H1 (cell line): ENCODE data around the gene SIM2. TPM values are rescaled to one million over a fixed set of nuclear protein-coding genes. Genes with fewer than 3 reads are reported as not detected.
A peak's percentile ranks its signal among the peaks of the same experiment; 100 is the strongest.

ENCODE experiments used
- CTCF ChIA-PET: fragments of 300-600 bp; sonication (Branson Sonifier 250); formaldehyde crosslinking; loops from one replicate; lab custom pipeline; 2021; ENCODE audit not compliant: partially characterized antibody; lab: Charles Lee
- POLR2A ChIA-PET: fragments of 300-600 bp; sonication (Branson Sonifier 250); formaldehyde crosslinking; loops from one replicate; lab custom pipeline; 2021; ENCODE audit warnings: inconsistent platforms; ENCODE audit not compliant: partially characterized antibody; lab: Charles Lee
- DNase-seq, 2 experiments: peaks; one replicate each; pipeline versions ENCODE4 v3.0.0 to v3.0.0-alpha.2; 2010 to 2022; ENCODE audit warnings: low spot score in 2 of 2, low read depth in 1 of 2, mixed read lengths in 1 of 2
- FAIRE-seq: peaks from 2 replicates; lab custom pipeline; 2011; peaks lifted over from hg19 to GRCh38; lab: Jason Lieb, UNC
- H2AFZ ChIP-seq: 2 replicates; pipeline ENCODE4 v1.8.1; 2012; ENCODE audit warnings: low read length, inconsistent platforms
- H2AK5ac ChIP-seq: 2 replicates; pipeline ENCODE4 v1.6.1; 2013; ENCODE audit warnings: low read depth, low read length
- H2BK120ac ChIP-seq: replicated peaks from 2 replicates; pipeline ENCODE3; 2013; ENCODE audit warnings: low read depth, low read length, inconsistent platforms
- H2BK12ac ChIP-seq: 2 replicates; pipeline ENCODE4 v1.6.1; 2013; ENCODE audit warnings: low read depth, low read length
- H2BK15ac ChIP-seq: 2 replicates; pipeline ENCODE4 v1.6.1; 2013; ENCODE audit warnings: low read length
- H2BK20ac ChIP-seq: 2 replicates; pipeline ENCODE4 v1.6.1; 2013; ENCODE audit warnings: low read length
- H2BK5ac ChIP-seq: 2 replicates; pipeline ENCODE4 v1.6.1; 2013; ENCODE audit warnings: low read depth, low read length
- H3K14ac ChIP-seq: 2 replicates; pipeline ENCODE4 v1.6.1; 2013; ENCODE audit warnings: inconsistent platforms; ENCODE audit not compliant: insufficient read length
- H3K18ac ChIP-seq: 2 replicates; pipeline ENCODE4 v1.6.1; 2013; ENCODE audit warnings: low read length; ENCODE audit errors: extremely low read depth
- H3K23ac ChIP-seq: 2 replicates; pipeline ENCODE4 v1.6.1; 2013; ENCODE audit warnings: inconsistent platforms; ENCODE audit not compliant: insufficient read length
- H3K23me2 ChIP-seq: 2 replicates; pipeline ENCODE4 v1.6.1; 2013; ENCODE audit warnings: low read depth, low read length
- H3K27ac ChIP-seq: 2 replicates; pipeline ENCODE4 v1.6.1; 2011; ENCODE audit warnings: low read depth, low read length, inconsistent platforms
- H3K27me3 ChIP-seq, 4 experiments: replicated peaks in 1 of 4; 1 replicate in 1 of 4; 2 replicates in 3 of 4; pipeline versions ENCODE4 v1.6.1 to v1.8.1; 2011 to 2013; ENCODE audit warnings: low read length in 3 of 4, mild to moderate bottlenecking in 3 of 4, inconsistent platforms in 2 of 4, mixed read lengths in 2 of 4, moderate library complexity in 1 of 4; ENCODE audit not compliant: control insufficient read depth in 3 of 4, insufficient read depth in 3 of 4; ENCODE audit errors: extremely low read depth in 1 of 4
- H3K36me3 ChIP-seq, 4 experiments: 2 replicates each; pipeline versions ENCODE4 v1.6.1 to v1.8.1; 2011 to 2013; ENCODE audit warnings: mild to moderate bottlenecking in 4 of 4, low read length in 3 of 4, moderate library complexity in 2 of 4, control low read depth in 1 of 4, inconsistent platforms in 1 of 4; ENCODE audit not compliant: insufficient read depth in 4 of 4, control insufficient read depth in 2 of 4
- H3K4ac ChIP-seq: replicated peaks from 2 replicates; pipeline ENCODE3; 2013; ENCODE audit warnings: low read length, low read depth, mixed read lengths, inconsistent platforms; ENCODE audit not compliant: insufficient read length
- H3K4me1 ChIP-seq, 4 experiments: replicated peaks in 1 of 4; 1 replicate in 1 of 4; 2 replicates in 3 of 4; pipeline versions ENCODE4 v1.6.1 to v1.8.1; 2011 to 2013; ENCODE audit warnings: low read length in 3 of 4, inconsistent platforms in 2 of 4, mixed read lengths in 1 of 4; ENCODE audit not compliant: insufficient read depth in 4 of 4, control insufficient read depth in 3 of 4
- H3K4me2 ChIP-seq, 2 experiments: 2 replicates each; pipeline versions ENCODE4 v1.6.1 to v1.8.1; 2011 to 2013; ENCODE audit warnings: low read depth in 2 of 2, low read length in 2 of 2, control low read depth in 1 of 2, inconsistent platforms in 1 of 2, mild to moderate bottlenecking in 1 of 2; ENCODE audit not compliant: insufficient read depth in 1 of 2
- H3K4me3 ChIP-seq, 4 experiments: fragments of 200-600, 300-600 bp in 1 of 4; sonication (generic), shearing (Covaris generic), sonication (Bioruptor Twin) in 1 of 4; 2 replicates each; pipeline versions ENCODE4 v1.5.1 to v1.8.1; 2011 to 2016; ENCODE audit warnings: low read length in 4 of 4, low read depth in 3 of 4, control low read depth in 2 of 4, inconsistent platforms in 2 of 4, mild to moderate bottlenecking in 2 of 4, mixed read lengths in 1 of 4, moderate library complexity in 1 of 4; ENCODE audit not compliant: insufficient read depth in 2 of 4; ENCODE audit errors: extremely low read depth in 1 of 4
- H3K56ac ChIP-seq: replicated peaks from 2 replicates; pipeline ENCODE3; 2013; ENCODE audit warnings: low read depth, mild to moderate bottlenecking, mixed read lengths, low read length, inconsistent platforms; ENCODE audit not compliant: insufficient read length
- H3K79me1 ChIP-seq: 2 replicates; pipeline ENCODE4 v1.6.1; 2013; ENCODE audit warnings: low read depth, low read length, control low read depth
- H3K79me2 ChIP-seq, 2 experiments: 2 replicates each; pipeline versions ENCODE4 v1.6.1 to v1.8.1; 2012 to 2013; ENCODE audit warnings: low read length in 2 of 2, mild to moderate bottlenecking in 2 of 2, inconsistent platforms in 1 of 2; ENCODE audit not compliant: insufficient read depth in 2 of 2, control insufficient read depth in 1 of 2
- H3K9ac ChIP-seq, 4 experiments: replicated peaks in 1 of 4; 1 replicate in 1 of 4; 2 replicates in 3 of 4; pipeline versions ENCODE4 v1.6.1 to v1.8.1; 2011 to 2013; ENCODE audit warnings: low read depth in 3 of 4, low read length in 3 of 4, control low read depth in 2 of 4, mild to moderate bottlenecking in 2 of 4, moderate library complexity in 2 of 4, inconsistent platforms in 1 of 4; ENCODE audit errors: extremely low read depth in 1 of 4
- H3K9me3 ChIP-seq, 2 experiments: 2 replicates each; pipeline versions ENCODE4 v1.6.1 to v1.8.1; 2012 to 2013; ENCODE audit warnings: mild to moderate bottlenecking in 2 of 2, moderate library complexity in 2 of 2, control low read depth in 1 of 2, inconsistent platforms in 1 of 2, low read depth in 1 of 2, low read length in 1 of 2, mixed read lengths in 1 of 2; ENCODE audit not compliant: insufficient read depth in 2 of 2
- H4K20me1 ChIP-seq, 2 experiments: replicated peaks in 1 of 2; 2 replicates each; pipeline versions ENCODE3 to v1.8.1; 2011 to 2013; ENCODE audit warnings: inconsistent platforms in 2 of 2, low read length in 2 of 2, mild to moderate bottlenecking in 1 of 2; ENCODE audit not compliant: insufficient read depth in 2 of 2, control insufficient read depth in 1 of 2
- H4K5ac ChIP-seq: 2 replicates; pipeline ENCODE4 v1.6.1; 2013; ENCODE audit warnings: low read length, low read depth, mixed read lengths, inconsistent platforms; ENCODE audit not compliant: insufficient read length
- H4K8ac ChIP-seq: 2 replicates; pipeline ENCODE4 v1.8.0; 2013; ENCODE audit warnings: mild to moderate bottlenecking, moderate library complexity, low read length, inconsistent platforms; ENCODE audit not compliant: insufficient read depth; ENCODE audit errors: extremely low read depth
- H4K91ac ChIP-seq: replicated peaks from 2 replicates; pipeline ENCODE3; 2013; ENCODE audit warnings: low read length, mixed read lengths, inconsistent platforms; ENCODE audit not compliant: insufficient read length
- KDM4A ChIP-seq: IDR thresholded peaks from one replicate; pipeline ENCODE4 v1.7.1; 2012; ENCODE audit warnings: low read depth, mild to moderate bottlenecking, moderate library complexity, low read length, inconsistent platforms; ENCODE audit not compliant: severe bottlenecking
- MAFK ChIP-seq: IDR thresholded peaks from 2 replicates; pipeline ENCODE4 v1.6.1; 2012; ENCODE audit warnings: low read depth, mild to moderate bottlenecking, improper control_type of control experiment, low read length
- RNF2 ChIP-seq: fragments of 200-900, 300-1000 bp; sonication (generic); IDR thresholded peaks from 2 replicates; pipeline ENCODE4 v1.7.1; 2016; ENCODE audit warnings: borderline replicate concordance, low read depth, mild to moderate bottlenecking, antibody characterized with exemption, low read length; ENCODE audit not compliant: poor library complexity, severe bottlenecking; ENCODE audit errors: missing control alignments
- SUZ12 ChIP-seq: fragments of 200-600 bp; sonication (generic); IDR thresholded peaks from 2 replicates; pipeline ENCODE4 v1.6.1; 2012; ENCODE audit warnings: mild to moderate bottlenecking, inconsistent platforms, low read length, moderate library complexity, mixed read lengths
- WGBS, 2 experiments: shearing (Covaris generic) in 1 of 2; methylation state at CpG; one replicate each; pipeline versions ENCODE4 v1.1.6 to v1.1.7; 2013 to 2015; ENCODE audit warnings: low lambda C conversion rate in 2 of 2, mixed read lengths in 2 of 2, inconsistent platforms in 1 of 2, low coverage in 1 of 2, missing lambda C conversion rate in 1 of 2; ENCODE audit not compliant: insufficient replicate concordance in 2 of 2, insufficient coverage in 1 of 2, insufficient read length in 1 of 2; ENCODE audit errors: extremely low coverage in 1 of 2, missing lambda C conversion rate in 1 of 2; 5-methylcytosine and 5-hydroxymethylcytosine counted together
- polyA plus RNA-seq, 7 experiments: library from polyadenylated mRNA; depleted of rRNA in 3 of 7; stranded (reverse) in 5 of 7; unstranded in 2 of 7; fragments of >200 nt in 5 of 7; fragments of 200-250 nt in 2 of 7; gene quantifications; 1 replicate in 5 of 7; 2 replicates in 1 of 7; 4 replicates in 1 of 7; pipeline versions ENCODE4 v1.2.1 to v1.2.3, GENCODE V29; 2011 to 2013; ENCODE audit warnings: missing spikeins in 2 of 7, mixed read lengths in 2 of 7
- total RNA-seq: library from RNA; stranded (reverse); fragmentation: NEBNext Ultra II Directional; extraction: Animal tissue kit (Norgen Biotek cat#: 25700); gene quantifications from 2 replicates; pipeline ENCODE4 v1.2.1, GENCODE V29; 2021
- TF ChIP-seq, protein P1 (sequence below), 3 experiments: IDR thresholded peaks; 1 replicate in 2 of 3; 2 replicates in 1 of 3; pipeline versions ENCODE4 v1.5.1 to v1.6.1; 2011; ENCODE audit warnings: low read length in 3 of 3, mild to moderate bottlenecking in 3 of 3, inconsistent platforms in 2 of 3, low read depth in 1 of 3, moderate library complexity in 1 of 3; ENCODE audit not compliant: insufficient read depth in 1 of 3; ENCODE audit errors: control extremely low read depth in 1 of 3
- TF ChIP-seq, protein P2 (sequence below): IDR thresholded peaks from 2 replicates; pipeline ENCODE4 v1.6.1; 2012; ENCODE audit warnings: inconsistent platforms
- TF ChIP-seq, protein P3 (sequence below): IDR thresholded peaks from 2 replicates; pipeline ENCODE4 v1.6.1; 2011; ENCODE audit warnings: low read length, improper control_type of control experiment

The SIM2 gene
- total and polyA plus RNA-seq, 2 of the 8 experiments (the other 6 are each of a cell fraction or from before 2014, with no cell fraction given) = 0.05 to 0.26 TPM

DNA sequence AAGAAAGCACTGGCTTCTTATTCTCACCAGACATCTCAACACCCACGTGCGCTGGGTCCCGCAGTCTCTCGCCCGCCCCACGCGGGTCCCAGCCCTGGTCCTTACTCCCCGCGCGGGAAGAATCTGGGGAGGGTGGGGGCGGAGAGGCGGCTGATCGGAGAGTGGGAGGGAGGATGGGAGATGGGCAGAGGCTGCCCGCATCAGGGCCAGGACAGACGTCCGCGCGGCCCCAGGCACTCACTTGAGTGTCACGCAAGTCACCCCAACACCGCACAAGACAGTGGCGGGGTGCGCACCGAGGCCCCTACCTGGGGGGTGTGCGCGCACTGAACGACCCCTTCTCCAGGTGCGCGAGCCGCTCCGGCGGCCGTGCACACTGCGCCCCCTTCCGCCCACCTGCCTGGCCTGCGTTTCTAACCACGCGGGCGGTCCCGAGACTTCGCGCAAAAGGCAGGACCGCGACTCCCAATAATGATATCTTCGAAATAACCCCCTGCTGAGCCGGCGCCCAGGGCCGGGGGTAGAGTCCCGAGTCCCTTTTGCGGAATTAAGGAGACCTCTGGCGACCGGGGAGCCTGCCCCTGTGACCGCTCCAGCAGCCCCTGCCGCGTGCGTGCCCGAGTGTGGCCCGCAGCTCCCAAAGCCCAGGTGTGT is 6.0 kb upstream of the SIM2 start:
- Histone ChIP-seq H2BK12ac (no peak overlapping the region), H3K56ac (no peak overlapping the region), H3K4me2 (peak overlapping the region; percentile 55 to 66), H2BK20ac (no peak overlapping the region), H4K5ac (no peak overlapping the region), H3K18ac (no peak overlapping the region; the same call in 1 of the 2 replicates), H2BK120ac (no peak overlapping the region), H4K20me1 (peaks cover 20 to 28% of the 10 kb centered on the region in 2 experiments), H3K23me2 (no peaks in the 10 kb centered on the region; the same call in 1 of the 2 replicates), H2AFZ (no peak overlapping the region), H3K4me1 (peaks cover 5 to 32% (median 20%) of the 10 kb centered on the region in 4 experiments), H3K27me3 (peaks cover 85 to 89% (median 88%) of the 10 kb centered on the region in 4 experiments), H3K27ac (no peak overlapping the region), H3K4ac (no peak overlapping the region), H3K14ac (no peak overlapping the region), H2AK5ac (no peak overlapping the region), H3K4me3 (peak overlapping the region in 1 of 4 experiments; percentile 54; a peak in 3 of 8 replicates), H4K91ac (no peak overlapping the region), H3K36me3 (no peaks in the 10 kb centered on the region), H2BK5ac (no peak overlapping the region), H3K23ac (no peak overlapping the region), H3K79me2 (no peaks in the 10 kb centered on the region), H2BK15ac (no peak overlapping the region), H3K79me1 (no peaks in the 10 kb centered on the region), H3K9ac (no peak overlapping the region), H4K8ac (no peak overlapping the region), H3K9me3 (no peaks in the 10 kb centered on the region)
- FAIRE-seq = no peak
- 1% methylated on average over 44 of the region's 57 CpGs; no CpG with 5 or more reads in 1 of the 2 experiments for WGBS, 2 experiments
- ChIA-PET CTCF (interaction anchor here (0.5 to 3.3 kb wide), 27 partner anchors 8 to 273 kb away, joined by 3 to 19 read pairs (median 4); no protein-coding TSS in a partner anchor), POLR2A (interaction anchor here (1.4 to 2.5 kb wide), 3 partner anchors 9 to 18 kb away, joined by 3 to 12 read pairs (median 11); no protein-coding TSS in a partner anchor)
- peak in 1 of 2 experiments; percentile 83 for DNase-seq
- TF ChIP-seq SUZ12 = peak; percentile 10; the same call in 1 of the 2 replicates
- TF ChIP-seq, protein P1, sequence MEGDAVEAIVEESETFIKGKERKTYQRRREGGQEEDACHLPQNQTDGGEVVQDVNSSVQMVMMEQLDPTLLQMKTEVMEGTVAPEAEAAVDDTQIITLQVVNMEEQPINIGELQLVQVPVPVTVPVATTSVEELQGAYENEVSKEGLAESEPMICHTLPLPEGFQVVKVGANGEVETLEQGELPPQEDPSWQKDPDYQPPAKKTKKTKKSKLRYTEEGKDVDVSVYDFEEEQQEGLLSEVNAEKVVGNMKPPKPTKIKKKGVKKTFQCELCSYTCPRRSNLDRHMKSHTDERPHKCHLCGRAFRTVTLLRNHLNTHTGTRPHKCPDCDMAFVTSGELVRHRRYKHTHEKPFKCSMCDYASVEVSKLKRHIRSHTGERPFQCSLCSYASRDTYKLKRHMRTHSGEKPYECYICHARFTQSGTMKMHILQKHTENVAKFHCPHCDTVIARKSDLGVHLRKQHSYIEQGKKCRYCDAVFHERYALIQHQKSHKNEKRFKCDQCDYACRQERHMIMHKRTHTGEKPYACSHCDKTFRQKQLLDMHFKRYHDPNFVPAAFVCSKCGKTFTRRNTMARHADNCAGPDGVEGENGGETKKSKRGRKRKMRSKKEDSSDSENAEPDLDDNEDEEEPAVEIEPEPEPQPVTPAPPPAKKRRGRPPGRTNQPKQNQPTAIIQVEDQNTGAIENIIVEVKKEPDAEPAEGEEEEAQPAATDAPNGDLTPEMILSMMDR (IDR thresholded peaks at IDR 0.05; ENCODE audit: control extremely low read depth in 1 of 3, insufficient read depth in 1 of 3, low read depth in 1 of 3, low read length in 3 of 3) = peak in 2 of 3 experiments; percentile 60 to 65; a peak in 3 of 4 replicates
- TF ChIP-seq, protein P2, sequence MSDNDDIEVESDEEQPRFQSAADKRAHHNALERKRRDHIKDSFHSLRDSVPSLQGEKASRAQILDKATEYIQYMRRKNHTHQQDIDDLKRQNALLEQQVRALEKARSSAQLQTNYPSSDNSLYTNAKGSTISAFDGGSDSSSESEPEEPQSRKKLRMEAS = peak; percentile 54
- TF ChIP-seq RNF2 = peak; percentile 7
- TF ChIP-seq MAFK = no peak
- peak; percentile 15 for TF ChIP-seq KDM4A
- TF ChIP-seq, protein P3, sequence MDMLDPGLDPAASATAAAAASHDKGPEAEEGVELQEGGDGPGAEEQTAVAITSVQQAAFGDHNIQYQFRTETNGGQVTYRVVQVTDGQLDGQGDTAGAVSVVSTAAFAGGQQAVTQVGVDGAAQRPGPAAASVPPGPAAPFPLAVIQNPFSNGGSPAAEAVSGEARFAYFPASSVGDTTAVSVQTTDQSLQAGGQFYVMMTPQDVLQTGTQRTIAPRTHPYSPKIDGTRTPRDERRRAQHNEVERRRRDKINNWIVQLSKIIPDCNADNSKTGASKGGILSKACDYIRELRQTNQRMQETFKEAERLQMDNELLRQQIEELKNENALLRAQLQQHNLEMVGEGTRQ = no peak
